ENCODE results near the gene GSPT2.
"Not testable (repeated sequence)": the region's sequence is repeated elsewhere in the genome, so short reads cannot be mapped to it uniquely, and the experiment has no call there.

GSPT2 gene

GRCh38 chrX:51743179-51743957, at the start of gene GSPT2:
Gene GSPT2, plus strand, starts transcription at chrX:51743442. Its CDS starts 185 bp downstream, at chrX:51743627.
- peak within 1 kb of the TSS; percentile 78 for H3K4me3 ChIP-seq (ENCODE audit: low read length)

DNA sequence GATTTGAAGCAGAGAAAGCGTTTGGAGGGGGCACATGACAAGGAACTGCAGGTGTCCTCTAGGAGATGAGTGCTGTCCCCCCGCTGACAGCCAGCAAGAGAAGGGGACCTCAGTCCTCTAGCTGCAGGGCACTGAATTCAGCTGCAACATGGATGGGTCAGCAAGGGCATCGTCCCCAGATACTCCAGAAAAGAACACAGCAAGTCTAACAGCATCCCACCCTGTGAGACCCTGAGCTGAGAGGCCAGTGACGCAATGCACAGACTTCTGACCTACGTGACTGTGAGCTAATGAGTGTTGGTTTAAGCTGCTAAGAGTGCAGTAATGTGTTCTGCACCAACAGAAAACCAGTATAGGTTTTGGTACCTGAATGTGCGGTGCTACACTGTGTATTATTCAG, 49.0 kb upstream of the GSPT2 start:
- no peak overlapping the region for H3K4me3 ChIP-seq (ENCODE audit: low read length)
- TF ChIP-seq ZNF274 (IDR thresholded peaks at IDR 0.05; ENCODE audit: low read depth, low read length): no peak

More at GRCh38 chrX:51743179-51743957, at the start of gene GSPT2:
- no peak for TF ChIP-seq ZNF274 (IDR thresholded peaks at IDR 0.05; ENCODE audit: low read depth, low read length)

- TF ChIP-seq ZNF274 (IDR thresholded peaks at IDR 0.05; ENCODE audit: low read depth, low read length): no peak
- H3K4me3 ChIP-seq (ENCODE audit: low read length): no peak overlapping the region
Measured at GRCh38 chrX:51697397-51697796, 45.8 kb upstream of the GSPT2 start.

DNA sequence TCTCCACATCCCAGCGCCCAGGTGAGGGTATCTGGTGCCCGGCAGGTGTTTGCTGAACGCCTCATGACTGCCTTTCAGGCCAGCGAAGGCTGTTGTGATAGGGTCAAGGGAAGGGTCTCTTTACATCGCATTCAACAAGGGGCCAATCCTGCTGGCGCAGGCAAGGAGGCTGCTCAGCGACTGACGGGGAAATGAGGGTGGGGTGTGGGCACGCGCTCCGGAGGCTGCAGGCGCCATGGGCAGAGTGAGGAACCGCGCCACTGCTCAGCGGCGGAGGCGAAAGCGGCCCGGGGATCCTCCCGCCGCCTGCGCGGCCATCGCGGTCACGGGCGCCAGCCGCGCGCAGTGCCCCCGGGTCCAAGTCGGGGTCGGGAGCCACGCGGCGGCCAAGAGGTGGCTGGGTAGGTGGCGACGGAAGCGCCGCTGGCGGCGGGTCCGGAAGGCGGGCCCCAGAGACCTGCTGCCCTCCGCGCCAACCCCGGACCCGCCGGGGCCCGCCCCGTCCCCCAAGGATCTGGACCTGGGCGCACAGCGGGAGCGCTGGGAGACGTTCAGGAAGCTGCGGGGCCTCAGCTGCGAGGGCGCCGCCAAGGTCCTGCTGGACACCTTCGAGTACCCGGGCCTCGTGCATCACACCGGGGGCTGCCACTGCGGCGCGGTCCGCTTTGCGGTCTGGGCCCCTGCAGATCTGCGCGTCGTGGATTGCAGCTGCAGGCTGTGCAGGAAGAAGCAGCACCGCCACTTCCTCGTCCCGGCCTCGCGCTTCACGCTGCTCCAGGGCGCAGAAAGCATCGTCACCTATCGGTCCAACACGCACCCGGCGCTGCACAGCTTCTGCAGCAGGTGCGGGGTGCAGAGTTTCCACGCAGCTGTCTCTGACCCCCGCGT, 32.7 kb upstream of the GSPT2 start, which contains the start of gene CENPVL1:
Gene CENPVL1, plus strand, starts transcription at position 236 of the 888 bp plus-strand sequence. Its CDS starts 0 bp downstream, at position 236.
- H3K4me3 ChIP-seq (ENCODE audit: low read length): not testable (repeated sequence)

DNA sequence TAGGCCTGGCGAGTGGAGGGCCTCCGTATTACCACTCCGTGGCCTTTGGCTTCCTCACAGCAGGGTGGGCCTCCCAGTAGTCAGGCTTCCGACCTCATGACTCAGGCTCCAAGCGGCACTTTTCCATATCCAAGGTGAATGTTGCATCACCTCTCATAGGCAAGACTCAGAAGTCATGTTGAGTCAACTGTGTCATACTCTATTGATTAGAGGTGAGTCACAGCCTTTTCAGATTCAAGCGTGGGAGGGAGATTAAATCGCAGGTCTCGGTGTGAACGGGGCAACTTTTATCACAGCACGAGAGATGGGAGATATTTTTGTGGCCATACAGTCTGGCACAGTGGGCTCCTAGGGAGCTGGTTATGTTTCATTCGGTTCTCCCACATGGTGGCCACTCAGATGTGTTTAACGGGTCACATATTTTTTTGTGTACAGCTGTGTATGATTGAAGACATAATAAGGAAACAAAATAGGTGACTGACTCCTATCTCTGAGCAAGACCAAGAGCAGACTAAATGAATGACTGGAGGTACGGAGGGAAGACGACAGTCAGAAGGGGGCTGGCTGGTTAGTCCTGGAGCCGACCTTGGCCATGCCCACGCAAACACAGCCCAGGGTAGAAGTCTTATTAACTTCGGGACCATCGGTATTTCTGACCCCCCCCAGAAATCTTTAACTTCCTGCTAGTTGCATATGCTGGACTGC, 30.1 kb upstream of the GSPT2 start:
- not testable (repeated sequence) for H3K4me3 ChIP-seq (ENCODE audit: low read length)

DNA sequence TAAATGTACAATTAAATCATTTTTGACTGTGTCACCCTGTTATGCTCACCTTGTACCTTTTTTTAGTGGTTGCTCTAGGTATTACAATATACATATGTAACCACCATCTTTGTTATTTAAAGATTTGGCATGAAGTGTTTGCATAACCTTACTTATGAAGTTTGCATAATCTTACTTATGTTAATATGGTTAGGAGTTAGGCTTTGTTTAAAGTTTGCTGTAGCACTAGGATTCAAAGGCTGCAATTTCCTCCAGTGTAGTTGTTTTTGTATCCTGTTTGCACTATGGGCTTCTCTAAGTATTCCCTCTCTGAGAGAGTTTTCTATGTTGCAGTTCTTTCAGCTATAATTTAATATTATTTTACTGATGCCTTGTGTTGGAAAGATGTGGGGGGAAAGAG, 15.0 kb upstream of the GSPT2 start:
- no peak for TF ChIP-seq ZNF274 (IDR thresholded peaks at IDR 0.05; ENCODE audit: low read depth, low read length)
- no peak overlapping the region for H3K4me3 ChIP-seq (ENCODE audit: low read length)

- no peak for TF ChIP-seq ZNF274 (IDR thresholded peaks at IDR 0.05; ENCODE audit: low read depth, low read length)
- no peak overlapping the region for H3K4me3 ChIP-seq (ENCODE audit: low read length)
Measured at GRCh38 chrX:51737091-51737490, 6.2 kb upstream of the GSPT2 start.

- no peak overlapping the region for H3K4me3 ChIP-seq (ENCODE audit: low read length)
- TF ChIP-seq ZNF274 (IDR thresholded peaks at IDR 0.05; ENCODE audit: low read depth, low read length): no peak
Measured at GRCh38 chrX:51742586-51742985, 656 bp upstream of the GSPT2 start.

DNA sequence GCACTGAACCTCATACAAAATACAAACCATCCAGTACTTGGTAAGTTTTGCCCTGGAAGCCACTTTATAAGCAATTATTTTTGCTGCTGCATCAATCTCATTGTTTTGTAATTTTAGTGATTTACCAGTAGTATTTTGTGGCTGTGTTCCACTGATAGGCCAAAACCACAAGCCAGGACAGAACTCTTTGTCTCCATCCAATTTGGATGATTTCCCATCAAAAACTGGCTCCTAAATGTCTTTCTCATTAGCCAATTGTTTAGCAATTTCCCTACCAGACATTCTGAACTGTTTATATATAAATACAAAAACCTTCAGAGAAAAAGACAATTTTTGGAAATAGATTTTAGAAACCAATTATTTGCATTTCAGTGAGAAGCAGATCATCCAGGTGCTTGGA, 4.4 kb downstream of the GSPT2 start:
- TF ChIP-seq ZNF274 (IDR thresholded peaks at IDR 0.05; ENCODE audit: low read depth, low read length): no peak

GRCh38 chrX:51759055-51759839, 16.0 kb downstream of the GSPT2 start:
- H3K4me3 ChIP-seq (ENCODE audit: low read length): no peak overlapping the region
- no peak for TF ChIP-seq ZNF274 (IDR thresholded peaks at IDR 0.05; ENCODE audit: low read depth, low read length)

More for the DNA sequence above, 4.4 kb downstream of the GSPT2 start:
- no peak overlapping the region for H3K4me3 ChIP-seq (ENCODE audit: low read length)

- TF ChIP-seq ZNF274 (IDR thresholded peaks at IDR 0.05; ENCODE audit: low read depth, low read length): no peak
- H3K4me3 ChIP-seq (ENCODE audit: low read length): no peak overlapping the region
Measured at GRCh38 chrX:51760657-51761056, 17.4 kb downstream of the GSPT2 start.

GRCh38 chrX:51766546-51766945, 23.3 kb downstream of the GSPT2 start:
- no peak overlapping the region for H3K4me3 ChIP-seq (ENCODE audit: low read length)
- TF ChIP-seq ZNF274 (IDR thresholded peaks at IDR 0.05; ENCODE audit: low read depth, low read length): no peak

- H3K4me3 ChIP-seq (ENCODE audit: low read length): no peak overlapping the region
- no peak for TF ChIP-seq ZNF274 (IDR thresholded peaks at IDR 0.05; ENCODE audit: low read depth, low read length)
Measured at GRCh38 chrX:51776851-51777250, 33.6 kb downstream of the GSPT2 start.

GRCh38 chrX:51779306-51779705, 36.1 kb downstream of the GSPT2 start:
- TF ChIP-seq ZNF274 (IDR thresholded peaks at IDR 0.05; ENCODE audit: low read depth, low read length): no peak
- H3K4me3 ChIP-seq (ENCODE audit: low read length): no peak overlapping the region

Data from GM08714 (cell line).